HepG2 (cell line): ENCODE measurements around the gene JPH4. TPM values are rescaled to one million over a fixed set of nuclear protein-coding genes. Genes with fewer than 3 reads are reported as not detected.

Experiments
- ATF7 ChIP-seq, 2 experiments: fragments of 450-650 bp in 1 of 2; sonication (generic) in 1 of 2; formaldehyde crosslinking in 1 of 2; IDR thresholded peaks; 2 replicates each; pipeline versions ENCODE4 v1.4.0 to v1.6.1; 2016 to 2020; ENCODE audit warnings: antibody characterized with exemption in 1 of 2, mild to moderate bottlenecking in 1 of 2, missing genetic modification reagents in 1 of 2
- CBFB ChIP-seq: sonication (generic); formaldehyde crosslinking; IDR thresholded peaks from 2 replicates; pipeline ENCODE4 v1.4.0; 2020; ENCODE audit warnings: missing genetic modification reagents
- CREB1 ChIP-seq, 2 experiments: fragments of 450-650 bp in 1 of 2; IDR thresholded peaks; 2 replicates each; pipeline ENCODE4 v1.6.1; 2016 to 2017; ENCODE audit warnings: control low read depth in 1 of 2, mild to moderate bottlenecking in 1 of 2, missing compliant biosample characterization in 1 of 2, missing genetic modification characterization in 1 of 2
- DBP ChIP-seq: sonication (generic); formaldehyde crosslinking; IDR thresholded peaks from 2 replicates; pipeline ENCODE4 v1.4.0; 2020; ENCODE audit warnings: missing genetic modification reagents; ENCODE audit errors: not compliant biosample characterization
- FOXA3 ChIP-seq: IDR thresholded peaks from 2 replicates; pipeline ENCODE4 v1.6.1; 2016; ENCODE audit warnings: missing genetic modification reagents, missing compliant biosample characterization
- FOXM1 ChIP-seq: sonication (generic); formaldehyde crosslinking; IDR thresholded peaks from 2 replicates; pipeline ENCODE4 v1.5.0; 2020; ENCODE audit warnings: missing genetic modification reagents
- MTERF4 ChIP-seq: sonication (generic); formaldehyde crosslinking; IDR thresholded peaks from 2 replicates; pipeline ENCODE4 v1.8.0; 2023; ENCODE audit warnings: mild to moderate bottlenecking, missing genetic modification reagents
- MZF1 ChIP-seq: sonication (generic); formaldehyde crosslinking; IDR thresholded peaks from 2 replicates; pipeline ENCODE4 v1.8.1; 2023; ENCODE audit warnings: mild to moderate bottlenecking, missing genetic modification reagents, borderline replicate concordance
- NR0B2 ChIP-seq: sonication (generic); formaldehyde crosslinking; IDR thresholded peaks from 2 replicates; pipeline ENCODE4 v1.4.0; 2020; ENCODE audit warnings: mild to moderate bottlenecking, missing genetic modification reagents
- PAX8 ChIP-seq: sonication (generic); formaldehyde crosslinking; IDR thresholded peaks from 2 replicates; pipeline ENCODE4 v1.8.0; 2022; ENCODE audit warnings: mild to moderate bottlenecking, missing genetic modification reagents, borderline replicate concordance
- RXRB ChIP-seq: IDR thresholded peaks from 2 replicates; pipeline ENCODE4 v1.6.1; 2016; ENCODE audit warnings: borderline replicate concordance, missing genetic modification reagents, missing compliant biosample characterization
- ZBTB3 ChIP-seq: sonication (generic); formaldehyde crosslinking; IDR thresholded peaks from 2 replicates; pipeline ENCODE4 v1.4.0; 2020; ENCODE audit warnings: low read depth, mild to moderate bottlenecking, moderate library complexity, missing genetic modification reagents, borderline replicate concordance
- ZBTB34 ChIP-seq: sonication (generic); formaldehyde crosslinking; IDR thresholded peaks from 2 replicates; pipeline ENCODE4 v1.8.0; 2022; ENCODE audit warnings: mild to moderate bottlenecking, missing genetic modification reagents
- ZNF263 ChIP-seq: sonication (generic); formaldehyde crosslinking; IDR thresholded peaks from 2 replicates; pipeline ENCODE4 v1.4.0; 2020; ENCODE audit warnings: missing genetic modification reagents
- ZNF34 ChIP-seq: sonication (generic); formaldehyde crosslinking; IDR thresholded peaks from 2 replicates; pipeline ENCODE4 v1.4.0; 2020; ENCODE audit warnings: mild to moderate bottlenecking, missing genetic modification reagents, borderline replicate concordance
- ZNF512 ChIP-seq: sonication (generic); formaldehyde crosslinking; IDR thresholded peaks from 2 replicates; pipeline ENCODE4 v1.4.0; 2020; ENCODE audit warnings: mild to moderate bottlenecking, missing genetic modification reagents
- ZNF543 ChIP-seq: sonication (generic); formaldehyde crosslinking; IDR thresholded peaks from 2 replicates; pipeline ENCODE4 v1.4.0; 2020; ENCODE audit warnings: mild to moderate bottlenecking, missing genetic modification reagents
- ZNF800 ChIP-seq: sonication (generic); formaldehyde crosslinking; IDR thresholded peaks from 2 replicates; pipeline ENCODE4 v1.4.0; 2020; ENCODE audit warnings: missing genetic modification reagents
- ZNF839 ChIP-seq: sonication (generic); formaldehyde crosslinking; IDR thresholded peaks from 2 replicates; pipeline ENCODE4 v1.4.0; 2020; ENCODE audit warnings: missing genetic modification reagents, mild to moderate bottlenecking, borderline replicate concordance
- ZSCAN5A ChIP-seq: sonication (generic); formaldehyde crosslinking; IDR thresholded peaks from 2 replicates; pipeline ENCODE4 v1.8.0; 2022; ENCODE audit warnings: mild to moderate bottlenecking, missing genetic modification reagents, borderline replicate concordance
- polyA plus RNA-seq, 8 experiments: library from polyadenylated mRNA; depleted of rRNA in 3 of 8; stranded (reverse) in 7 of 8; unstranded in 1 of 8; fragments of >200 nt; fragmentation: Illumina TruSeq in 4 of 8; extraction: Trizol in 4 of 8; gene quantifications; 2 replicates each; pipeline versions ENCODE4 v1.2.1 to v1.2.3, GENCODE V29; 2011 to 2016; ENCODE audit warnings: low read depth in 4 of 8, missing spikeins in 1 of 8, mixed read lengths in 1 of 8; ENCODE audit not compliant: insufficient read depth in 1 of 8
- total RNA-seq, 5 experiments: library from RNA; depleted of rRNA; stranded (reverse); fragments of >200 nt; fragmentation: Illumina TruSeq; extraction: Trizol; gene quantifications; 2 replicates each; pipeline ENCODE4 v1.2.3, GENCODE V29; 2016; ENCODE audit warnings: low read depth in 1 of 5

The JPH4 gene
- total and polyA plus RNA-seq, 2 of the 13 experiments (the other 11 are each of a cell fraction or from before 2014, with no cell fraction given), result 0.08 to 0.22 TPM

GRCh38 chr14:23609001-23609400 lies 30.4 kb upstream of the JPH4 start (continued):
- TF ChIP-seq ZNF543 (CRISPR knock-in tag) (no peak), CREB1 (IDR thresholded peaks at IDR 0.05) (peak; percentile 29; the same call in 1 of the 2 replicates), CREB1 (CRISPR knock-in tag; IDR thresholded peaks at IDR 0.05) (no peak), FOXM1 (CRISPR knock-in tag) (no peak), ZSCAN5A (no peak; the same call in 1 of the 2 replicates), ZNF512 (CRISPR knock-in tag) (0 out of 2 replicates have a peak, but pooled peaks have one; percentile 23), DBP (CRISPR knock-in tag) (no peak), ZNF800 (CRISPR knock-in tag) (peak; percentile 35; the same call in 1 of the 2 replicates), ZBTB3 (0 out of 2 replicates have a peak, but pooled peaks have one; percentile 10), ZBTB34 (CRISPR knock-in tag) (0 out of 2 replicates have a peak, but pooled peaks have one; percentile 17), ZNF263 (CRISPR knock-in tag) (no peak), RXRB (no peak), ZNF839 (no peak), PAX8 (CRISPR knock-in tag) (0 out of 2 replicates have a peak, but pooled peaks have one; percentile 8), MTERF4 (CRISPR knock-in tag) (peak; percentile 14; the same call in 1 of the 2 replicates), ATF7 (IDR thresholded peaks at IDR 0.05) (peak; percentile 78), ATF7 (CRISPR knock-in tag; IDR thresholded peaks at IDR 0.05) (no peak), FOXA3 (CRISPR knock-in tag) (no peak), ZNF34 (CRISPR knock-in tag) (0 out of 2 replicates have a peak, but pooled peaks have one; percentile 1), CBFB (CRISPR knock-in tag) (no peak), MZF1 (CRISPR knock-in tag) (peak; percentile 19; the same call in 1 of the 2 replicates), NR0B2 (CRISPR knock-in tag) (no peak)
